Progenitor cell of endocrine pancreas (in vitro differentiated cells): ENCODE measurements around the gene RPS16. TPM values are rescaled to one million over a fixed set of nuclear protein-coding genes. Genes with fewer than 3 reads are reported as not detected.

ENCODE experiments used
- DNase-seq: peaks from one replicate; pipeline ENCODE4 v3.0.0; 2021; ENCODE audit warnings: low spot score; ENCODE audit not compliant: unreplicated experiment
- H3K27ac Mint-ChIP-seq: 2 replicates; pipeline ENCODE4 v1.8.0; 2021; ENCODE audit warnings: mild to moderate bottlenecking, moderate library complexity, mixed read lengths
- H3K27me3 Mint-ChIP-seq: 2 replicates; pipeline ENCODE4 v1.8.0; 2021; ENCODE audit warnings: mixed read lengths
- H3K36me3 Mint-ChIP-seq: 2 replicates; pipeline ENCODE4 v1.8.0; 2022; ENCODE audit warnings: mixed read lengths; ENCODE audit not compliant: insufficient read depth
- H3K4me1 Mint-ChIP-seq: 2 replicates; pipeline ENCODE4 v1.8.0; 2021; ENCODE audit warnings: low read depth, mixed read lengths
- H3K4me3 Mint-ChIP-seq: 2 replicates; pipeline ENCODE4 v1.8.0; 2021; ENCODE audit warnings: low read depth, mild to moderate bottlenecking, moderate library complexity, mixed read lengths
- H3K9me3 Mint-ChIP-seq: 2 replicates; pipeline ENCODE4 v1.8.0; 2021; ENCODE audit warnings: low read depth, mixed read lengths
- CTCF ChIP-seq: fragments of 200-600 bp; sonication (generic); IDR thresholded peaks from one replicate; pipeline ENCODE4 v1.5.0; 2021; ENCODE audit warnings: antibody characterized with exemption, mild to moderate bottlenecking; ENCODE audit not compliant: unreplicated experiment
- total RNA-seq: library from RNA; stranded (reverse); gene quantifications from 2 replicates; pipeline ENCODE4 v1.2.1, GENCODE V29; 2021

RPS16 gene
- total RNA-seq, 1 donor from 2014 or later, result 1,449 TPM

- no peaks in the 10 kb centered on the region for H3K9me3 Mint-ChIP-seq
- peaks cover 43% of the 10 kb centered on the region for H3K4me1 Mint-ChIP-seq
- DNase-seq, result peak; percentile 62
- peak overlapping the region; percentile 99 for H3K27ac Mint-ChIP-seq
- peak overlapping the region; percentile 98 for H3K4me3 Mint-ChIP-seq
- peaks cover 6% of the 10 kb centered on the region for H3K36me3 Mint-ChIP-seq
- TF ChIP-seq CTCF, result no peak
- no peaks in the 10 kb centered on the region for H3K27me3 Mint-ChIP-seq
Measured at GRCh38 chr19:39413272-39413910, 22.4 kb downstream of the RPS16 start.

- H3K4me1 Mint-ChIP-seq, result peaks cover 43% of the 10 kb centered on the region
- DNase-seq, result no peak
- no peaks in the 10 kb centered on the region for H3K9me3 Mint-ChIP-seq
- peak overlapping the region; percentile 98 for H3K4me3 Mint-ChIP-seq
- peak overlapping the region; percentile 96 for H3K27ac Mint-ChIP-seq
- peaks cover 6% of the 10 kb centered on the region for H3K36me3 Mint-ChIP-seq
- peak; percentile 6 for TF ChIP-seq CTCF
- no peaks in the 10 kb centered on the region for H3K27me3 Mint-ChIP-seq
Measured at GRCh38 chr19:39412867-39413271, 22.9 kb downstream of the RPS16 start.

GRCh38 chr19:39412100-39412866, 23.5 kb downstream of the RPS16 start, which contains the start of gene PLEKHG2:
PLEKHG2 (plus strand) TSS chr19:39412669; CDS start chr19:39414087, 1,418 bp downstream.
- H3K9me3 Mint-ChIP-seq, result no peaks in the 10 kb centered on the region
- peak; percentile 98 for TF ChIP-seq CTCF
- H3K27me3 Mint-ChIP-seq, result no peaks in the 10 kb centered on the region
- H3K4me1 Mint-ChIP-seq, result peaks cover 41% of the 10 kb centered on the region
- H3K27ac Mint-ChIP-seq, result peak within 1 kb of the TSS; percentile 96
- H3K36me3 Mint-ChIP-seq, result peaks cover 4% of the 10 kb centered on the region
- DNase-seq, result peak; percentile 97
- H3K4me3 Mint-ChIP-seq, result peak within 1 kb of the TSS; percentile 98

GRCh38 chr19:39411832-39412099, 24.0 kb downstream of the RPS16 start:
- Mint-ChIP-seq H3K4me3 (peak overlapping the region; percentile 98), H3K27me3 (no peaks in the 10 kb centered on the region), H3K4me1 (peaks cover 43% of the 10 kb centered on the region), H3K27ac (peak overlapping the region; percentile 96), H3K36me3 (peaks cover 4% of the 10 kb centered on the region), H3K9me3 (no peaks in the 10 kb centered on the region)
- DNase-seq, result peak; percentile 71
- TF ChIP-seq CTCF, result peak; percentile 90

GRCh38 chr19:39411081-39411831, 24.5 kb downstream of the RPS16 start:
- TF ChIP-seq CTCF, result no peak
- Mint-ChIP-seq H3K4me1 (peaks cover 44% of the 10 kb centered on the region), H3K36me3 (peaks cover 4% of the 10 kb centered on the region), H3K27me3 (no peaks in the 10 kb centered on the region), H3K4me3 (peak overlapping the region; percentile 98), H3K9me3 (no peaks in the 10 kb centered on the region), H3K27ac (peak overlapping the region; percentile 96)
- DNase-seq, result no peak
